PC-3 (cell line): ENCODE results near the gene BAMBI.

ENCODE experiments used
- CTCF ChIP-seq: fragments of 300-600 bp; sonication (generic); conservative IDR thresholded peaks from 2 replicates; pipeline ENCODE4 v1.5.1; 2017; ENCODE audit warnings: antibody characterized with exemption, low read depth, mild to moderate bottlenecking, low read length
- EZH2 ChIP-seq: fragments of 300-600 bp; sonication (generic); IDR thresholded peaks from one replicate; pipeline ENCODE4 v1.6.1; 2017; ENCODE audit warnings: antibody characterized with exemption, mild to moderate bottlenecking, low read length; ENCODE audit not compliant: unreplicated experiment
- EZH2phosphoT487 ChIP-seq: fragments of 300-600 bp; sonication (generic); IDR thresholded peaks from 2 replicates; pipeline ENCODE4 v1.6.1; 2018; ENCODE audit warnings: mild to moderate bottlenecking, antibody characterized with exemption, low read length, borderline replicate concordance

GRCh38 chr10:28664369-28664740 lies 13.0 kb upstream of the BAMBI start:
- no peak for TF ChIP-seq EZH2
- TF ChIP-seq CTCF, result no peak
- no peak for TF ChIP-seq EZH2phosphoT487
